A549 (cell line): ENCODE measurements around the gene UNCX.

Source experiments
- BHLHE40 ChIP-seq: IDR thresholded peaks from 2 replicates; pipeline ENCODE4 v1.6.1; 2012; ENCODE audit warnings: low read depth, low read length, inconsistent platforms
- CHD2 ChIP-seq: fragments of 150-350 bp; IDR thresholded peaks from 2 replicates; pipeline ENCODE4 v1.6.1; 2014; ENCODE audit warnings: low read length; ENCODE audit not compliant: partially characterized antibody
- CTCF ChIP-seq: fragments of >200 bp; sonication (Bioruptor Twin); formaldehyde crosslinking; IDR thresholded peaks from 3 replicates; pipeline ENCODE4 v1.5.1; 2016
- E2F6 ChIP-seq: IDR thresholded peaks from 2 replicates; pipeline ENCODE4 v1.6.1; 2012; ENCODE audit warnings: low read depth, borderline replicate concordance
- EP300 ChIP-seq, 2 experiments: fragments of >200 bp; sonication (Bioruptor Twin); formaldehyde crosslinking; IDR thresholded peaks; 2 replicates in 1 of 2; 3 replicates in 1 of 2; pipeline ENCODE4 v1.6.1; 2016 to 2017
- MAZ ChIP-seq: fragments of 150-350 bp; IDR thresholded peaks from 2 replicates; pipeline ENCODE4 v1.6.1; 2014; ENCODE audit warnings: antibody characterized with exemption, low read depth, low read length, borderline replicate concordance
- POLR2A ChIP-seq: IDR thresholded peaks from 2 replicates; pipeline ENCODE4 v1.6.1; 2012; ENCODE audit warnings: mild to moderate bottlenecking, low read length
- POLR2AphosphoS2 ChIP-seq: conservative IDR thresholded peaks from 2 replicates; pipeline ENCODE4 v1.6.1; 2012; ENCODE audit warnings: low read length, improper control_type of control experiment, inconsistent platforms
- SMC3 ChIP-seq: fragments of >200 bp; sonication (Bioruptor Twin); formaldehyde crosslinking; IDR thresholded peaks from 3 replicates; pipeline ENCODE4 v1.6.1; 2018; ENCODE audit warnings: inconsistent platforms
- ZFP36 ChIP-seq: fragments of 450-650 bp; IDR thresholded peaks from 2 replicates; pipeline ENCODE4 v1.6.1; 2014; ENCODE audit warnings: borderline replicate concordance; ENCODE audit not compliant: partially characterized antibody

DNA sequence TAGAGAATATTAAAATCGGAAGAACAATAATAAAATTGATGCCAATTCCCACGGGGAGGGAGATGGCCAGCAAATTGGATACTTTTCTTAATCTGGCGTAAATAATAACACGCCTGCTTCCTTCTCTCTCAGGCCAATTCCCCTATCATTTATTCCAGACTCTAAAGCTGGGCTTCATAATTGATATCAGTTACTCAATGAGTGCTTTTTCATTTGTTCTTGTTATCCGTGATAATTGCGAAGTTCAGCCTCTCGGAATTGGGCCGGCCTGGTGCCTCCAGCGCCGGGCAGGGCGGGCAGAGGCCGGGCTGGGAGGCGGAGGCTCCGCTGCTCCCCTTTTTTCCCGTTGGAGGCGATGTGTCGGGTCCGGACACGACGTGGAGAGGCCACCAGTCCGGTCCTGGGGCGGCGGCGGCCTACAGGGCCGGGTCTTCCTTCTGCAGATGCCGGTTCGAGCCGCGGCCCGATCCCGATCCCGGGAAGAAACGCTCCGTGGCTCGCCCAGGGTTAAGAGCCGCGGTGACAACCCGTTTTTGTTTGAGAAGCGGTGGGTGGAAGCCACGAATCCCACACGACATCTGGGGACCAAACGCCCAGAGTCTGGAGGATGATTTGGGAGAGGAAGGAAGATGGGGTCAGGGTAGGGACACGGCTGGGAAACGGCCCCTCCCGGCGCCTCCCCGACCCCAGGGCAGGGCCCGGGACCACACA, 13.6 kb downstream of the UNCX start:
- no peak for TF ChIP-seq EP300 (IDR thresholded peaks at IDR 0.05)
- no peak for TF ChIP-seq CTCF
- no peak for TF ChIP-seq BHLHE40
- no peak for TF ChIP-seq CHD2
- TF ChIP-seq MAZ: no peak
- no peak for TF ChIP-seq ZFP36
- TF ChIP-seq POLR2A: no peak
- TF ChIP-seq SMC3: no peak
- TF ChIP-seq POLR2AphosphoS2: no peak
- no peak for TF ChIP-seq E2F6
